Measurements from ENCODE around the gene SYNRG.

DNA sequence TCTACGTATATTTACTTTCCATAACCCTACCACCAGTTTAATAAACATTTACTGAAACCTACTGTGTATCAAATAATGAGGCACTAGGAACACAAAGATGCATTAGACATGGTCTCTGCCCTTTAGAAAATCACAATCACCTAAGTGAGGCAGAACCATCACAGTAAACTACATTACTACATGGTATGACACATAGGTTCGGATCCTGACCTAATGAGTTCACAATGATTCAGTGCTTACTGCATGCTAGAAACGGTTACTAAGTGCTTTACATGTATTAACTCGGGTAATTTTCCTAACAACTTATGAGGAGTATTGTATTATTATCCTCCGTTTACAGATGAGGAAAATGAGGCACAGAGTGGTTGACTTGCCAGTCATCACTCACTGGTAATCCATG lies 5.2 kb upstream of the SYNRG start:
- TF ChIP-seq POLR2A (IDR thresholded peaks at IDR 0.05; ENCODE audit: low read depth, low read length) (no peak), POLR2AphosphoS5 (IDR thresholded peaks at IDR 0.05; ENCODE audit: low read depth, low read length) (no peak), TAF1 (IDR thresholded peaks at IDR 0.05; ENCODE audit: borderline replicate concordance, low read depth, low read length) (no peak)
